Lower leg skin (tissue), 3 donors: Measurements from ENCODE around the gene INPP5F.

Source experiments
- CTCF ChIP-seq, 3 donors: fragments of 450-650 bp; IDR thresholded peaks; one replicate each; pipeline ENCODE4 v1.5.1; 2016; ENCODE audit warnings: antibody characterized with exemption in 3 of 3, mild to moderate bottlenecking in 3 of 3, moderate library complexity in 2 of 3
- POLR2A ChIP-seq, 2 donors: fragments of 450-650 bp; IDR thresholded peaks; one replicate each; pipeline ENCODE4 v1.6.1; 2016 to 2017; ENCODE audit warnings: antibody characterized with exemption in 2 of 2, mild to moderate bottlenecking in 1 of 2, moderate library complexity in 1 of 2

- TF ChIP-seq POLR2A (IDR thresholded peaks at IDR 0.05), result no peak
- no peak for TF ChIP-seq CTCF (IDR thresholded peaks at IDR 0.05)
Observed at GRCh38 chr10:119812684-119813083, 86.8 kb downstream of the INPP5F start.
